DOHH2 (cell line): Measurements from ENCODE around the gene GATA2.

ENCODE experiments used
- H3F3A ChIP-seq: fragments of 200-600 bp; sonication (generic), shearing (Covaris generic); 2 replicates; pipeline ENCODE4 v1.6.0; 2016; ENCODE audit warnings: antibody characterized with exemption, mild to moderate bottlenecking; ENCODE audit not compliant: control insufficient read depth, insufficient read depth
- H3K27ac ChIP-seq: fragments of 200-600 bp; sonication (generic); 2 replicates; pipeline ENCODE4 v1.5.1; 2014; ENCODE audit warnings: low read depth, mild to moderate bottlenecking, low read length, moderate library complexity
- H3K27me3 ChIP-seq: fragments of 200-600 bp; sonication (generic); 2 replicates; pipeline ENCODE4 v1.6.1; 2014; ENCODE audit warnings: mild to moderate bottlenecking, low read length, mixed read lengths; ENCODE audit not compliant: control insufficient read depth
- H3K36me3 ChIP-seq: fragments of 200-600 bp; sonication (generic); 2 replicates; pipeline ENCODE4 v1.6.1; 2014; ENCODE audit warnings: mild to moderate bottlenecking, low read length, moderate library complexity, mixed read lengths; ENCODE audit not compliant: control insufficient read depth
- H3K4me1 ChIP-seq: fragments of 200-600 bp; sonication (generic); 2 replicates; pipeline ENCODE4 v1.6.1; 2014; ENCODE audit warnings: mild to moderate bottlenecking, low read length, mixed read lengths; ENCODE audit not compliant: control insufficient read depth
- H3K4me2 ChIP-seq: fragments of 200-600 bp; sonication (generic); 2 replicates; pipeline ENCODE4 v1.6.0; 2014; ENCODE audit warnings: mild to moderate bottlenecking, low read length, moderate library complexity
- H3K4me3 ChIP-seq: fragments of 200-600 bp; sonication (generic); 2 replicates; pipeline ENCODE4 v1.5.1; 2014; ENCODE audit warnings: mild to moderate bottlenecking, low read length, mixed read lengths
- H3K79me2 ChIP-seq: fragments of 200-600 bp; sonication (generic); 2 replicates; pipeline ENCODE4 v1.6.1; 2014; ENCODE audit warnings: mild to moderate bottlenecking, low read length, mixed read lengths; ENCODE audit not compliant: control insufficient read depth
- H3K9me2 ChIP-seq: fragments of 200-600 bp; sonication (generic); replicated peaks from 2 replicates; pipeline ENCODE4 v1.6.1; 2014; ENCODE audit warnings: mild to moderate bottlenecking, low read length, mixed read lengths; ENCODE audit not compliant: control insufficient read depth
- H3K9me3 ChIP-seq: fragments of 200-600 bp; sonication (generic); 2 replicates; pipeline ENCODE4 v1.6.1; 2014; ENCODE audit warnings: antibody characterized with exemption, low read length, mixed read lengths; ENCODE audit not compliant: control insufficient read depth, insufficient read depth
- H4K20me1 ChIP-seq: fragments of 200-600 bp; sonication (generic); 2 replicates; pipeline ENCODE4 v1.6.0; 2014; ENCODE audit warnings: low read depth, mild to moderate bottlenecking, antibody characterized with exemption, low read length, moderate library complexity; ENCODE audit not compliant: control insufficient read depth, insufficient read depth
- EZH2phosphoT487 ChIP-seq: fragments of 200-600 bp; sonication (generic); IDR thresholded peaks from 2 replicates; pipeline ENCODE4 v1.6.1; 2017; ENCODE audit warnings: borderline replicate concordance, mild to moderate bottlenecking, antibody characterized with exemption, low read length, moderate library complexity, mixed read lengths
- TF ChIP-seq, protein P1 (sequence below): fragments of 200-600 bp; sonication (generic); IDR thresholded peaks from one replicate; pipeline ENCODE4 v1.5.1; 2014; ENCODE audit warnings: antibody characterized with exemption, mild to moderate bottlenecking, low read depth, low read length; ENCODE audit not compliant: poor library complexity, severe bottlenecking

The GATA2 gene

DNA sequence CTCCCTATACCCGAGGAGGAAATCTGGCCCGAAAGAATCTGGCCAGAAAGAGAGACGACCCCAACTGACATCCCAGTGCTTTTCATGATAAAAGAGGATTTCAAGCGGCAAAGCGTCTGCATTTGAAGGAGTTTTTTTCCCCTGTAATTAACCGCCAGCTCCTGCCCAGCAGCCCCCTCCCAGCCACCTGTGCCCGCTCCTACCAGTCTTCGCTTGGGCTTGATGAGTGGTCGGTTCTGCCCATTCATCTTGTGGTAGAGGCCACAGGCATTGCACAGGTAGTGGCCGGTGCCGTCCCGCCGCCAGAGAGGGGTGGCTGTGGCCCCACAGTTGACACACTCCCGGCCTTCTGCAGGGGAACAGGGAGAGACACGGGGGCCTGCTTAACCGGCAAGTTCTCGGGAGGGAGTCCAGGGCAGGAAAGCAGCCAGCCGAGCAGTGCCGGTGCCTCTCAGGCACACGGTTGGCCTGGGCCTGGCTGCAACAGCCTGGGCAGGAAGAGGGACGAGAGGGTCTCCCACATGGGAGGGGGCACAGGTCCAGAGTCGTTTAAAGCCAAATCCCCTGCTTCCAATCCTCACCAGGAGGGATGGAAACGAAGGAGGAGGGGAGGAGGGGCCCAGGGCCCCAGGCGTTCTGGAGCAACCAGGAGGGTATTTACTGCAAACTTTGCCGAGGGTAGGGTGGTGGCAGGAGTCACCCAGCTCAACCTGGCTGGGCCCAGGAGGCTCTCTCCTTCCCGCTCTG lies 9.2 kb downstream of the GATA2 start:
- no peaks in the 10 kb centered on the region for H3K4me1 ChIP-seq
- no peak overlapping the region for H3K4me3 ChIP-seq

DNA sequence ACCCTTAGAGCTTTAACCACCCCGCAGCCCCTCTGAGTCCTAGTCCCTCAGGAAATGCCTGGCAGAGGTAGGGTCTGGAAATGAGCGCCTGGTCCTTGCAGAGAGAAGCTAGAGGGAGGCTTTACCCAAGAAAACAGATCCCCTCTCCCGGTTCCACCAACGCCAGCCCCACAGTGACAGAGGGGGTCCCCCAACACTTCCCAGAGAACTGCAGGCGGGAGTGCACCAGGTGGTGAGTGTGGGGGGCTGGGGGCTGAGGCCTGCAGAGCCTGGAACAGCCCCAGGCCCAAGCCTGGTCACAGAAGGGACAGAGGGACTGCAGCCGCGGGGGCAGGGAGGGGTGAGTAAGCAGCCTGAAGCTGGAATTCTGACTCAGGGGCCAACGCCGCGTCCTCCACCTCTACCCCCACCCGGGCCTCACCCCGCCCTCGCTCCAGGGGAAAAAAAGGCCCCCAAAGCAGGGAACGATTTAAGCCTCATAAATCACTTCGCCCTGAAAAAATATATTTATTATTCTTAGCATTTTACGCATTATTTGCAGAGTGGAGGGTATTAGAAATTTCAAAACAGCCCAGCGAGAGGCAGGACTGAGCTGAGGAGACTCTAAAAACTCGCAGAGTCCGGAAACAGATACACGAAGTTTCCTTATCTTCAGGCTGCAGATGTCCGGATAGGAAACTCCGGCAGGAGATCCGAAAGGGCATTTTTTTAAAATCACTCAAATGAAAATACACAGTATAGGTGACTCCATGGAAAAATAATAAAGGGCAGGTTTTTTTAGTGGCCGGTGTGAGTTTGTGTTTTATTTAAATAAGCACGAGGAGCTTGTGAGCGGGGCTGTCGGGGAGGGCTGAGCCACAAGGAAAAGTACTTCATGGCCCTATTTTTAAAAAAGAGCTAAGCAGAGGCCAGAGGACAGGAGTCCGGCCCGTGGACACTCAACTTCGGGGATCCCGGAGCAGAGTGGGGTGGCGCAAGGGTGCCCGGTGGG lies 10.0 kb downstream of the GATA2 start:
- Histone ChIP-seq H3K27me3 (peaks cover 53% of the 10 kb centered on the region), H3K4me3 (no peak overlapping the region), H3K27ac (no peak overlapping the region), H3F3A (no peaks in the 10 kb centered on the region), H3K4me1 (no peaks in the 10 kb centered on the region), H3K9me3 (no peaks in the 10 kb centered on the region), H3K4me2 (no peak overlapping the region), H3K9me2 (no peaks in the 10 kb centered on the region), H4K20me1 (no peaks in the 10 kb centered on the region), H3K36me3 (no peaks in the 10 kb centered on the region), H3K79me2 (no peaks in the 10 kb centered on the region)
- TF ChIP-seq, protein P1, sequence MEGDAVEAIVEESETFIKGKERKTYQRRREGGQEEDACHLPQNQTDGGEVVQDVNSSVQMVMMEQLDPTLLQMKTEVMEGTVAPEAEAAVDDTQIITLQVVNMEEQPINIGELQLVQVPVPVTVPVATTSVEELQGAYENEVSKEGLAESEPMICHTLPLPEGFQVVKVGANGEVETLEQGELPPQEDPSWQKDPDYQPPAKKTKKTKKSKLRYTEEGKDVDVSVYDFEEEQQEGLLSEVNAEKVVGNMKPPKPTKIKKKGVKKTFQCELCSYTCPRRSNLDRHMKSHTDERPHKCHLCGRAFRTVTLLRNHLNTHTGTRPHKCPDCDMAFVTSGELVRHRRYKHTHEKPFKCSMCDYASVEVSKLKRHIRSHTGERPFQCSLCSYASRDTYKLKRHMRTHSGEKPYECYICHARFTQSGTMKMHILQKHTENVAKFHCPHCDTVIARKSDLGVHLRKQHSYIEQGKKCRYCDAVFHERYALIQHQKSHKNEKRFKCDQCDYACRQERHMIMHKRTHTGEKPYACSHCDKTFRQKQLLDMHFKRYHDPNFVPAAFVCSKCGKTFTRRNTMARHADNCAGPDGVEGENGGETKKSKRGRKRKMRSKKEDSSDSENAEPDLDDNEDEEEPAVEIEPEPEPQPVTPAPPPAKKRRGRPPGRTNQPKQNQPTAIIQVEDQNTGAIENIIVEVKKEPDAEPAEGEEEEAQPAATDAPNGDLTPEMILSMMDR: no peak
- TF ChIP-seq EZH2phosphoT487: no peak

More for the DNA sequence above, 9.2 kb downstream of the GATA2 start:
- Histone ChIP-seq H3K27me3 (peaks cover 62% of the 10 kb centered on the region), H3F3A (no peaks in the 10 kb centered on the region), H3K36me3 (no peaks in the 10 kb centered on the region), H3K27ac (no peak overlapping the region), H3K9me3 (no peaks in the 10 kb centered on the region), H3K79me2 (no peaks in the 10 kb centered on the region), H3K9me2 (no peaks in the 10 kb centered on the region), H3K4me2 (no peak overlapping the region), H4K20me1 (no peaks in the 10 kb centered on the region)
- TF ChIP-seq EZH2phosphoT487: no peak
- TF ChIP-seq, protein P1: no peak

DNA sequence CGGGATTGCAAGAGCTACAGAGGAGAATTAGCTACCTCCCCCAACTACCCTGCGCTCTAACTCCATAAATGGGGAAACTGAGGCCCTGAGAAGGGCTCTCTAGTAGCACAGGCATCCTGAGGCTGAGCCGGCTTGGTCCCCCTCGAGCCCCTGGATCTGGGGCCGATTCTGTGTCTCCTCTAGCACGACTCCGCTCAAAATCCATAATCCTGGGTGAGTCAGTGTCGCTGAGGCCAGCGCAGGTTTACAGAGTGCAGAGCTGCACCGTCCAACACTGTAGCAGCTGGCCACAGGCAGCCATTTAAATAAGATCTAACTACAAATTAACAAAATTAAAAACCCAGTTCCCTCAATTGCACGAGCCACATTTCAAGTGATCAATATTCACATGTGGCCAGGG lies 10.8 kb downstream of the GATA2 start:
- no peak overlapping the region for H3K4me2 ChIP-seq
- TF ChIP-seq EZH2phosphoT487: no peak
- TF ChIP-seq, protein P1: no peak
- H3K79me2 ChIP-seq: no peaks in the 10 kb centered on the region
- H3K9me2 ChIP-seq: no peaks in the 10 kb centered on the region
- no peaks in the 10 kb centered on the region for H3K4me1 ChIP-seq
- H3K27ac ChIP-seq: no peak overlapping the region
- H3K4me3 ChIP-seq: no peak overlapping the region
- H3K27me3 ChIP-seq: peaks cover 45% of the 10 kb centered on the region
- H3F3A ChIP-seq: no peaks in the 10 kb centered on the region
- H4K20me1 ChIP-seq: no peaks in the 10 kb centered on the region
- no peaks in the 10 kb centered on the region for H3K9me3 ChIP-seq
- H3K36me3 ChIP-seq: no peaks in the 10 kb centered on the region
